NCI-H1048 (cell line): ENCODE data around the gene TRAK2.
"Not testable (repeated sequence)": the region's sequence is repeated elsewhere in the genome, so short reads cannot be mapped to it uniquely, and the experiment has no call there.

Experiments used
- DNase-seq: peaks from one replicate; lab custom pipeline; 2025; lab: John Stamatoyannopoulos, UW

TRAK2 gene

GRCh38 chr2:201448701-201449100 lies 2.6 kb downstream of the TRAK2 start:
- DNase-seq, result no peak

GRCh38 chr2:201448061-201448460 lies 3.2 kb downstream of the TRAK2 start:
- no peak for DNase-seq

- DNase-seq, result no peak
Observed at GRCh38 chr2:201447086-201447485, 4.2 kb downstream of the TRAK2 start.

GRCh38 chr2:201444746-201445465 lies 6.4 kb downstream of the TRAK2 start:
- no peak for DNase-seq

GRCh38 chr2:201441409-201441808 lies 9.8 kb downstream of the TRAK2 start:
- DNase-seq, result no peak

- peak; percentile 52 for DNase-seq
Observed at GRCh38 chr2:201440182-201440581, 11.1 kb downstream of the TRAK2 start.

- not testable (repeated sequence) for DNase-seq
Observed at GRCh38 chr2:201439336-201439922, 11.8 kb downstream of the TRAK2 start.

GRCh38 chr2:201436141-201436540 lies 15.1 kb downstream of the TRAK2 start:
- DNase-seq, result no peak

- DNase-seq, result no peak
Observed at GRCh38 chr2:201433394-201433995, 17.8 kb downstream of the TRAK2 start.

GRCh38 chr2:201432621-201433393 lies 18.5 kb downstream of the TRAK2 start:
- DNase-seq, result no peak

- no peak for DNase-seq
Observed at GRCh38 chr2:201432038-201432620, 19.1 kb downstream of the TRAK2 start.

GRCh38 chr2:201430839-201431238 lies 20.4 kb downstream of the TRAK2 start:
- no peak for DNase-seq

- DNase-seq, result not testable (repeated sequence)
Observed at GRCh38 chr2:201430322-201430721, 20.9 kb downstream of the TRAK2 start.

GRCh38 chr2:201429835-201430234 lies 21.4 kb downstream of the TRAK2 start:
- not testable (repeated sequence) for DNase-seq

GRCh38 chr2:201428366-201428765 lies 22.9 kb downstream of the TRAK2 start:
- DNase-seq, result not testable (repeated sequence)

- DNase-seq, result no peak
Observed at GRCh38 chr2:201425952-201426351, 25.3 kb downstream of the TRAK2 start.

- no peak for DNase-seq
Observed at GRCh38 chr2:201420442-201421113, 30.7 kb downstream of the TRAK2 start.

- DNase-seq, result no peak
Observed at GRCh38 chr2:201419986-201420385, 31.3 kb downstream of the TRAK2 start.

- no peak for DNase-seq
Observed at GRCh38 chr2:201419057-201419635, 32.1 kb downstream of the TRAK2 start.

- DNase-seq, result no peak
Observed at GRCh38 chr2:201415149-201415548, 36.1 kb downstream of the TRAK2 start.
